ENCODE data around the gene PIK3C3.

PIK3C3 gene

DNA sequence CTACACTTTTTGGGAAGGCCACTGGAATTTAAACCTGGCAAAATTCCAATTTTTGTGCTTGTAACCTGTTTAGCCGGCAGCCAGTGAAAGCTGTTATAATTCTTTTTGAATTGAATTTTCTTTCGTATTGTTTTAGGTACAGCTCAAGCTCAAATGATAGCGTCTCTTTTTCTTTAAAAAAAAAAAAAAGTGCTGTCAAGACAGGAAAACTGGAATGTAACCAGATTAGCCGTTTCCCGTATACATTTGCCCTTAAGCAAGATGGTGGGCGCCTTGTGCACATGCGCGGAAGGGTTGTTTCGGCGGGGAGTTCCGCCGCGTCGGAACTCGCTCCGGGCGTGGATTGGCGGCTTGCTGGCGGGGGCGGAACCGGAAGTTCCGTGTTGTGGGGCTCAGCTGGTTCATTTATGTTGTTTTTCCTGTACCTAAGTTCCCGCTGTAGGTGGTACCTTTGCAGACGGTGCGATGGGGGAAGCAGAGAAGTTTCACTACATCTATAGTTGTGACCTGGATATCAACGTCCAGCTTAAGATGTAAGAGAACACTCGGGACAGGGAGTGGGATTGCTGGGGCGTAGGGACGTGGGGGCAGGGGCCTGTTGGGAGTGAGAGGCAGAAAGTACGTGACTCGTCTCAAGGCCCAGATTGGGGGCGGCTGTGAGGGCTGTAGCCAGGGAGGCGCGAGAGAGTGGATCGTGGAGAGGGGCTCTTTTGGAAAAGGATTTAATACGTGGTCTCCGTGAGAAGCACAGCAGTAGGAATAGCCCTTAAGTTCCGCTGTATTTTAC, at the start of gene PIK3C3:
Gene PIK3C3, plus strand, starts transcription at position 408 of the 787 bp plus-strand sequence. Its CDS starts 58 bp downstream, at position 466.
- TF ChIP-seq, protein P1, sequence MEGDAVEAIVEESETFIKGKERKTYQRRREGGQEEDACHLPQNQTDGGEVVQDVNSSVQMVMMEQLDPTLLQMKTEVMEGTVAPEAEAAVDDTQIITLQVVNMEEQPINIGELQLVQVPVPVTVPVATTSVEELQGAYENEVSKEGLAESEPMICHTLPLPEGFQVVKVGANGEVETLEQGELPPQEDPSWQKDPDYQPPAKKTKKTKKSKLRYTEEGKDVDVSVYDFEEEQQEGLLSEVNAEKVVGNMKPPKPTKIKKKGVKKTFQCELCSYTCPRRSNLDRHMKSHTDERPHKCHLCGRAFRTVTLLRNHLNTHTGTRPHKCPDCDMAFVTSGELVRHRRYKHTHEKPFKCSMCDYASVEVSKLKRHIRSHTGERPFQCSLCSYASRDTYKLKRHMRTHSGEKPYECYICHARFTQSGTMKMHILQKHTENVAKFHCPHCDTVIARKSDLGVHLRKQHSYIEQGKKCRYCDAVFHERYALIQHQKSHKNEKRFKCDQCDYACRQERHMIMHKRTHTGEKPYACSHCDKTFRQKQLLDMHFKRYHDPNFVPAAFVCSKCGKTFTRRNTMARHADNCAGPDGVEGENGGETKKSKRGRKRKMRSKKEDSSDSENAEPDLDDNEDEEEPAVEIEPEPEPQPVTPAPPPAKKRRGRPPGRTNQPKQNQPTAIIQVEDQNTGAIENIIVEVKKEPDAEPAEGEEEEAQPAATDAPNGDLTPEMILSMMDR (conservative IDR thresholded peaks at IDR 0.05; ENCODE audit: low read length) = no peak
- peak within 1 kb of the TSS; percentile 84 for H3K4me3 ChIP-seq (ENCODE audit: low read length)
- DNase-seq (ENCODE audit: low read depth) = peak; percentile 98

DNA sequence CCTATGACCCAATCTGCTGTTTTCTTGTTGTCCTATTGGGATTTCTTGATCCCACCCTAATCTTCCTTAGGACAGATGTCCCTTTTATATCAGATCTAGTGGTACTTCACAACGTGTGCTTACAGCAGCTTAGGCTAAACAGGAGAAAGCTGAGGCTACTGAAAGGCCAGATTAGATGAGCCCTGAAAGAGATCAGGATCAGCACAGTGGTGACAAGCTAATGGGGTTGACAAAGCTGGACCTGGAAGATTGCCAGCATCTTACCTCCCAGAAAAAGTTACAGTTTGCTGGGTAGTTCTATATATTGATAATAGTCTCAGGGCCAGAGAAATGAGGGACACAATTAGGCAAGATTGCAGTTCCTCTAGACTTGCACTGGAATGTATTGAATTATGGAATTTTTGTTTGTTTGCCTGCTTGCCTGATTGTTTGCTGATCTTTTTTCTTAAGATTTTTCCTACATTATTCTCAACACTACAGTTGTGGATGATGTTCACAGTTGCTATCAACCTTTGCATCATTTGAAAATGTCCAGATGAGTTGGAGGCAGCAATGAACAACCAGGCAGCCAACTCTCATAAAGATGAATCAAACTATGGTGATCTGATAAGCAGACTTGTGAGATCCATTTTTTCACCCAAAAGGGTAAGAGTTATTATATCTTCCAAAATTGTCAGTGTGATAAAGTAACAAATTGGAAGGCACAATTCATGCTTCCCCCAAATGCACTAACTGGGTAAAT, 49.1 kb upstream of the PIK3C3 start:
- no peak for DNase-seq (ENCODE audit: low read depth)
- TF ChIP-seq, protein P1 (conservative IDR thresholded peaks at IDR 0.05; ENCODE audit: low read length) = no peak

DNA sequence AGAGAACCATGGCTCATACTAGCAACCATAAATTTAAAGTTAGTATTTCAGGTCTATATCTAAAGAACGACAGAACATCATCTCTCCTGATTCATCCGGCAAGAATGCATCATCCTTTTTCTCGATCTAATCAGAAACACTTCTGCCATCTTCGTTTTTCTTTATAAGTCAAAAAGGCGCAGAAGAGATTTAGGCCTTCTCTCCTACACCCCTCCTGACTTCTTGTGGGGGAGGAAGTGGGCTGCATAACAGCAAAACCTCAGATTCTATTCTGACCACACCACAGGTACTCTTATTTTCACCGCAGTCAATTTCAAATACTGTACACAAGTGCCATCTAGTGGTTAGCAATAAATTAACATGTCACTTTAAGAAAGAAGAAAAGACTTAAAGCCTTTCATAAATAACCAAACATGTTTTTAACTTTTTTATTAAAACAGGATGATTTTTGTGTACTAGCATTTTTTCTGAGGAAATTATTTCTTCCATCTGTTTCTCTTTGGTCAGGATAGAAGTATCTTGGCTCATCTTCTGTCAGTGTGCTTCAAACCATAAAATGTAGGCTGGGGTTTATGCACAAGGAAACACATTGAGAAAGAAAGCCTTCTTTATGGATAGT, 48.4 kb upstream of the PIK3C3 start:
- DNase-seq (ENCODE audit: low read depth) = peak; percentile 67
- H3K4me3 ChIP-seq (ENCODE audit: low read length) = peak overlapping the region; percentile 40
- TF ChIP-seq, protein P1 (conservative IDR thresholded peaks at IDR 0.05; ENCODE audit: low read length) = peak; percentile 68

More for the DNA sequence above, 49.1 kb upstream of the PIK3C3 start:
- H3K4me3 ChIP-seq (ENCODE audit: low read length) = no peak overlapping the region

DNA sequence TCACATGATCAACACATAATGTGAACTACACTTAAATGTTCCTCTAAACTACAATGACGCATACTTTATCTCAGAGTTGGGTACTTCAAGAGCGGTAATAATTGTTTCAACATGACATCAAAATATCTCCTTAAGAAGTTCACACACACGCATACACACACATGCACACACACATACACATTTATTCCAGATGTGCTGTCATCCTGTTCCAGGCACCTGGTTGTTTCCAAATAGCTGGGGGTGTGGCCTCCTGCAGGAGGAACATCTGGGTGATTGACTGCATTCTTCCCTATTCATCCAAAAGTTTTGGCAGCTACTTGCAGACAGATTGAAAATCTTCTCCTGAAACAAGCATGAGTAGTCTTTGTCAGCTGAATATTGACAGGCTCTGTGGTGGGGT, 37.9 kb upstream of the PIK3C3 start:
- H3K4me3 ChIP-seq (ENCODE audit: low read length) = no peak overlapping the region
- DNase-seq (ENCODE audit: low read depth) = peak; percentile 34
- TF ChIP-seq, protein P1 (conservative IDR thresholded peaks at IDR 0.05; ENCODE audit: low read length) = no peak

DNA sequence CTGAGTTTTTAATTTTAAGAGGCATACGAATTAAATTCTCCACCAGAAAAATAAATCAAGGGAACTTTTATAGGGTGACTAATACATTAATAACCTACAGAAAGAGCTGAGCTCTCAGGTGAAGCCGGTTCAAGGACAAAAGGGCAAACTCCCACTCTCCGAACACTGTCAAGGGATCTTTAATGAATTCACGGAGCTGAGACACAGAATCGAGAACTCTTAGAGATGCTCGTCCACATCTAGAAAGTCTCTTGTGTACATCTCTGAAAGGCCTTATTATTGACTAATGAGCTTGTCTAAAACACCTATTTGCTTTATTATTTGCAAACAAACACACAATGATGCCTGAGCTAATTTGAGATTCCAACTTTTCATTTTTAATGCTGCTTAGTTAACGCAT, 33.3 kb upstream of the PIK3C3 start:
- no peak for DNase-seq (ENCODE audit: low read depth)
- TF ChIP-seq, protein P1 (conservative IDR thresholded peaks at IDR 0.05; ENCODE audit: low read length) = no peak
- H3K4me3 ChIP-seq (ENCODE audit: low read length) = no peak overlapping the region

DNA sequence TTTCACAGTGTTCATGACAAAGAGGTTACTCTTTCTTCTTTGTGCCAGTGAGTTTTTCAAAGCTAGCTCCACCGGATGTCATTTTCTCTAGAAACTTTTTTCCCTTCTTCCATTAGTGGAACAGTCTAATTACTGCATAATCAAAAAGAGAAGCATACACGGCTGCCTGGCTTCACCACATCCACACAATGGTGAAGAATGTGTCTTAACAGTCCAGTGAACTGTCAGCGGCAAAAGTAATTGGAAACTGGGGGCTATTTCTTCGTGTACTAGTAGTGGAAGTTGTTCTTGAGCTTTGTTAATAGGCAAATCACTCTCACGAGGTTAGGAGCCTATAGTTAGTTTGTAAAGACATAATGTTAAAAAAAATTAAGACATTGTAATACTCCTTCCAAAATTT, 32.9 kb upstream of the PIK3C3 start:
- DNase-seq (ENCODE audit: low read depth) = no peak
- TF ChIP-seq, protein P1 (conservative IDR thresholded peaks at IDR 0.05; ENCODE audit: low read length) = no peak
- H3K4me3 ChIP-seq (ENCODE audit: low read length) = no peak overlapping the region
